Activated naive CD8-positive, alpha-beta T cell treated with anti-CD3 and anti-CD28 coated beads, Interleukin-2, amount 10 ng/mL, durations not matched to agents 7 days and 5 days (primary cell): ENCODE measurements around the gene HOXD9. TPM values are rescaled to one million over a fixed set of nuclear protein-coding genes. Genes with fewer than 3 reads are reported as not detected.

Experiments
- ATAC-seq: fragments of 150-1000 bp; cut with Tn5 transposase; one replicate; pipeline ENCODE4 v1.10.0; 2021; ENCODE audit warnings: low read depth, moderate library complexity
- POLR2A ChIA-PET: fragments of 350-600 bp; sonication (Branson Sonifier 250); formaldehyde crosslinking; loops from one replicate; lab custom pipeline; 2021; ENCODE audit warnings: antibody characterized with exemption; lab: Charles Lee
- DNase-seq: peaks from one replicate; pipeline ENCODE4 v3.0.0; 2021
- H3K27ac Mint-ChIP-seq: one replicate; pipeline ENCODE4 v1.8.0; 2022; ENCODE audit warnings: mild to moderate bottlenecking, mixed read lengths
- H3K27me3 Mint-ChIP-seq: one replicate; pipeline ENCODE4 v1.8.0; 2022; ENCODE audit warnings: mild to moderate bottlenecking, moderate library complexity, mixed read lengths
- H3K36me3 Mint-ChIP-seq: one replicate; pipeline ENCODE4 v1.8.0; 2021; ENCODE audit warnings: mild to moderate bottlenecking, mixed read lengths
- H3K4me1 Mint-ChIP-seq: one replicate; pipeline ENCODE4 v1.8.0; 2021; ENCODE audit warnings: mixed read lengths
- H3K4me3 Mint-ChIP-seq: one replicate; pipeline ENCODE4 v1.8.0; 2022; ENCODE audit warnings: mild to moderate bottlenecking, moderate library complexity, mixed read lengths
- H3K9me3 Mint-ChIP-seq: one replicate; pipeline ENCODE4 v1.8.0; 2021; ENCODE audit warnings: mixed read lengths
- total RNA-seq, 2 experiments: library from RNA; stranded (reverse); gene quantifications; one replicate each; pipeline ENCODE4 v1.2.3, GENCODE V29; 2021

Gene HOXD9
- total RNA-seq, 2 experiments from 2014 or later, result not detected

DNA sequence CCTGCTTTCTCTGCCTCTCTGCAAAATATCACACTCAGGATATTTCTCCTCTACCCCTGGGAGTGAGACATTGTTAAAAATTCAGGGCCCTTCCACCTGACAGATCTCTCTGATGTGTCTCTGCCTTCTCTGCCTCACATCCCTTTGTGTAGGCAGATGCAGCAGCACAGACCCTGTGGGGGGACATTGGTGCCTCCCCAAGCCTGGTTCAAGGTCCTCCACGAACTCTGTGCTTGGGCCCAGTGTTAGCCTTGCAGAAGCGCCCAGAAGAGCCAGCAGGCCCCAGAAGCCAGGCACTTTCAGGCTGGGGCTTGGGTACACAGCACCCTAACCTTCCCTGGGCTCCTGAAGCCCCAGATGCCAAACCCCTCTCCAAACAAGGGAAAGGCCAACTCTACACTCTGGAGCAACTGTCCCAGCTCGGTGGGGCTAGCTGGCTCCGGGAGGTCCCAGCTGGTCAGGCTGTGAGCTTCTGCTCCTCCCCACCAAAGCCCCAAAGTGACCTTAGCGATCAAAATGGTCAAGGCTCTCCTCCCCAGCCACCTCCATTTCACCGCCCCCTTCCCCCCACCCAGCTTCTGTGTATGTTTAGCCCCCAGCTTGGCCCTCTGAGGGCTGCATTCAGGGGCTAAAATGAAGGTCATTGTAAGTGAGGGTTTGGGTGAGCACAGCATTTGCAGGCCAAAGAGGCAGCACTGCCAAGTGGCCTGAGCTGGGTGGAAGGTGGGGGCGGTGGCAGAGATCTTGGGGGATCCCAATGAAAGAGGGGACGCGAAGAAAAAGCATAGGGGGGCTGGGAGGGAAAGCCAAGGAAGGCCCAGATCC is 2.6 kb downstream of the HOXD9 start:
- Mint-ChIP-seq H3K27me3 (peaks cover 79% of the 10 kb centered on the region), H3K27ac (no peak overlapping the region), H3K9me3 (no peaks in the 10 kb centered on the region), H3K4me3 (no peak overlapping the region), H3K36me3 (no peaks in the 10 kb centered on the region), H3K4me1 (peaks cover 12% of the 10 kb centered on the region)
- no peak for DNase-seq
- ATAC-seq, result no peak
- POLR2A ChIA-PET, result no interaction called here

DNA sequence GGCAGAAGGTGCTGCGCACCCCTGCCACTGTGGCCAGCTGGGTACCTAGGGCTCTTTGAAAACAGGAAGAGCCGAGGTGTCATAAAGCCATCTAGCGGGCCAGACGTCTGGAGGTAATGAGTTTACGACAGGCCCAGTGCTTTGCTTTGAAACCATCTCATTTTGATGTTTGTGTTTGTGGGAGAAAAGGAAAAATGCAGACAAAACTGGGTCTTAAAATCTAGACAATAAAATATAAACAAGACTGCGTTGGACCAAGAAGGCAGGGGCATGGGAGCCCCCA is 3.2 kb downstream of the HOXD9 start:
- Mint-ChIP-seq H3K27me3 (peaks cover 75% of the 10 kb centered on the region), H3K4me1 (peaks cover 12% of the 10 kb centered on the region), H3K4me3 (no peak overlapping the region), H3K36me3 (no peaks in the 10 kb centered on the region), H3K9me3 (no peaks in the 10 kb centered on the region), H3K27ac (no peak overlapping the region)
- POLR2A ChIA-PET, result no interaction called here
- no peak for DNase-seq
- ATAC-seq, result no peak

DNA sequence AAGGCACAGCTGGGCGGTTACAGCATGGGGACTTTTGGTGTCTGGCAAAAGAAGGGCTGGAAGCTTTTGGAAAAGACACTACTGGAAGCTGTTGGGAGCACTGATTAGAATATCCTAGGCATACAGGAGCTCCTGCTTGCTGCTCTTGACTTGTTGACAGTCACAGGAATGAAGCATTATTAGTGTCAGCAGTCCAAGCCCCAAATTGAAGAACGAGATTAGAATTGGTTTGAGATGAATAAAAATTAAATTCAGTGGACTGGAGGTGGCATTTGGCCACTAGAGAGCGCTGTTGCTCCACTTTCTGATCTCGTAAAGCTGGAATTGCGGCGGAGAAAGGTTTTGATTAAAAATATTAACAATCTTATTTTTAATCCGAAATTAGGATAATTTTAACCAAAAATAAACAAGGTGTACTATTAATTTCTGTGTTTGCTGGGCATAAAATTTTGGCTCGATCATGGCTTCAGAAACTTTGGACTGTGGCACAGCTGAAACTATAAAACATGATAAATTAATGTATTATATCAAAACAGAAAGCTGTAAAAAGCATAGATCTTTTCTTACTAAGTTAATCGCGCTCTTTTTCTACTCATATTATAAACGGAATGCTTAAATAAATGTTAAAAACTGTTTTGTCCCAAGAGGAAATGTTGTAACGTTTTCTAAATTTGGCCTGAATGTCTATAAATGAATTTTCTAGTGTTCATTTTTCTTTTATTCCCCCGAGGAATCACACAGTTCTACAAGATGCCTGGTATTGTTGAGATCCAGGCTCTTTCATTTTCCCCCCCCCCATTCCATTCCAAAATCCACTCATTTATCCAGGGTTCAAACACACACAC is 4.6 kb downstream of the HOXD9 start:
- no peak for ATAC-seq
- Mint-ChIP-seq H3K4me3 (no peak overlapping the region), H3K4me1 (peaks cover 17% of the 10 kb centered on the region), H3K27me3 (peaks cover 80% of the 10 kb centered on the region), H3K27ac (no peak overlapping the region), H3K36me3 (no peaks in the 10 kb centered on the region), H3K9me3 (no peaks in the 10 kb centered on the region)
- DNase-seq, result no peak
- POLR2A ChIA-PET, result no interaction called here

DNA sequence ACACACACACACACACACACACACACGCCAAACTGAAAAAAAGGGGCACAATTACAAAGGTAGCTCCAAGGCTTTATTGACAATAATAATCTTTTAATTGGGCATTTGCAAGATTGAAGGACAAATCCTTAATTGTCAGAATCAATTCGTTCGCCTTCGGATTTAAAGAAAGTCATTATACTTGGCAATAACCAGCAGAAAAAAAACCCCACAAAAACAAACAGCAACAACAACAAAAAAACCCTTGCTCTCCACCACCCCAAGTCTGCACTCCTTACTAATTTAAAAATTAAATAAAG is 5.2 kb downstream of the HOXD9 start:
- Mint-ChIP-seq H3K4me1 (peaks cover 21% of the 10 kb centered on the region), H3K27ac (no peak overlapping the region), H3K27me3 (peaks cover 83% of the 10 kb centered on the region), H3K9me3 (no peaks in the 10 kb centered on the region), H3K36me3 (no peaks in the 10 kb centered on the region), H3K4me3 (no peak overlapping the region)
- POLR2A ChIA-PET, result no interaction called here
- DNase-seq (no peak), ATAC-seq (no peak)

DNA sequence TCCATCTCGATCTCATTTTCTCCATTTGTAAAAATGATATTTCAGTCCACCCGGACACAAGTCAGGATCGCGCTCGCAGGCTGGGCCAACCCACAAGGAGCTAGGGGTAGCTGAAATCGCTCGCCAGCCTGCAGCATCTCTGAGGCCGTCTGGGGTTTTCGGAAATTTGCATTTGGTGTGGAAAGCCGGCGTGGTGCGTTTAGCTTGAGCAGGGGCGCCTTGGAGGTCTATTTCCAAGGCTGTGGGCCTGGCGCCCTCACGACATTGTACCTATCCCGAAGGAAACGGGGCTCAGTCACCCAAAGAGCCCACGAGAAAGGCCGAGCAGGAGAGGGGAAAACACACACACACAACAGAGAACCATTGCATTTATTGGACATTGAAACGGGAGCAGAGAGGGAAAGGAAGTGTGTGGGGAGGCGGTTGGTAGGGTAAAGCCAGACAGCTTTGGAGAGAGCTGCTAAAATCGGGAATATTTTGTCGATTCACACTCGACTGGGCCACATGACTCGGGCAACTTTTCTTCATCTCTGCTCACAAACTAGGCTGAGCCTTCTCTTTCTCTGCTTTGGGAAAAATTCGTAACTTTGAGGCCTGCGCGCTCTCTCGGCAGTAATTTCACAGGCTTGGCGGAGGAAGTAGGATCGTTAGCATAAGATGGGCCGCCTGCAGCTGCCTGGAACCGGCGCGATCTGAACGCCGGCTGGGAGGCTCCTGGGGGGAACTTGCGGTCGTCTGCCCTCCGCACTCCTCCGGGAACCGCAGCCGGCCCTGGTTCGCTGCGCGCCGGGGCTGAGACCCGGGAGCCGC is 5.9 kb downstream of the HOXD9 start:
- peak overlapping the region; percentile 5 for H3K4me3 Mint-ChIP-seq
- DNase-seq (no peak), ATAC-seq (no peak)
- H3K27me3 Mint-ChIP-seq, result peaks cover 87% of the 10 kb centered on the region
- peaks cover 21% of the 10 kb centered on the region for H3K4me1 Mint-ChIP-seq
- no peaks in the 10 kb centered on the region for H3K9me3 Mint-ChIP-seq
- no peaks in the 10 kb centered on the region for H3K36me3 Mint-ChIP-seq
- POLR2A ChIA-PET, result no interaction called here
- H3K27ac Mint-ChIP-seq, result peak overlapping the region; percentile 40

DNA sequence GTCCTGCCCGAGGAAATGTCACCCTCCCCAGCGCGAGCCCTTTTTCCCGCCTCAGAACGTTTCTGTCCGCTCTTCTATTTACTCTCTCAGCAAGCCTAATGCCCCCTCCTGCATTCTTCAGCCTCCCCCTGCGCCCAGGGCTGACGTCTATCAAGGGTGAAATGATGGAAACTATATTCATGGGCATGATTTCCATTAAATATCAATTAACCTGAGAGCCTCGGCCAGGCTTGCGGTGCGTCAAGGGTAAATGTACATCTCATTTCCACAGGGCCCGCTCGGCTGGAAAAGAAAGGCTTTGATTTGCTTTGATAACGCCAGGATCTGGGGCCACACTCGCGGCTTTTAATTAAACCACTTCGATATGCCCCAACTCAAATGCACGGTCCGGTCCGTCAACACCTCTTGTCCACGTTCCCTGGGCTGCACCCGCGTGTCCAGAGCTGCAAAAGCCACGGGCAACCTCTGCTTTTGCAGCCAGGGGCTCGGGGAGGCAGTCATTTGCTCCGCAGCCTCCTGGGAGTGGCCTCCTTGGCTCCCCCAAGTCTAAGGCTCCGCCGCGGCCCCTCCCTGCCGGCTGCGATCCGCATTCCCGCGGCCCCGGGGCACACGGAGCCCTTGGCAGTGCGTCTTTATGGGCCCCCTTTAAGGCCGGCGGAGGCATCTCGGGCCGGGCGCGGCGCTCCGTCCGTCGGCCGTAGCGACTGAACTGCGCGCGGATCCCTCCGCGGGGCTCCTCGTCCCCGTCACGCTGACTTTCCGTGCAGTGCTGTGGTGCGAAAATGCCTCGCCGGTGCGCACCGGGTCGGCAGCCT is 6.7 kb downstream of the HOXD9 start, which contains the start of gene HOXD8:
Gene HOXD8 (plus strand): TSS at position 724 of the 815 bp plus-strand sequence. CDS start 662 bp downstream, outside the sequence.
- Mint-ChIP-seq H3K4me3 (peak within 1 kb of the TSS; percentile 26), H3K9me3 (no peaks in the 10 kb centered on the region), H3K4me1 (peaks cover 18% of the 10 kb centered on the region), H3K36me3 (no peaks in the 10 kb centered on the region), H3K27me3 (peaks cover 87% of the 10 kb centered on the region), H3K27ac (peak within 1 kb of the TSS; percentile 68)
- POLR2A ChIA-PET, result no interaction called here
- peak; percentile 49 for DNase-seq
- ATAC-seq, result no peak

DNA sequence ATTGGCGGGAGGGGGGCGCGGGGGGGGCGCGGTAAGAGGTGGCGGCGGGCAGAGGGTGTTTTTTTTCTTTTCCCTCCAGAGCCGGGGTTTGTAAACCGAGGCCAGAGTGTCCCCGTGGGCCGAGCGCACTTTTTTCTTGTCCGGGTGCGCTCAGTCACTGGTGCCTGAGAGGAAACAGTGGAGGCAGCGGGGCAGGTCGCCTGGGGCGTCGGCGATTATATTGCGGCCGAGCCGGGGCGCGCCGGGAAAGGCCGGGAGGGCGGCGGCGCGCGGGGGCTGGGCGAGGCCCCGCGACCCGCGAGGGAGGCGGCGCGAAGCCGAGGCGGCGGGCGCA is 7.3 kb downstream of the HOXD9 start:
- Mint-ChIP-seq H3K4me1 (peaks cover 16% of the 10 kb centered on the region), H3K9me3 (no peaks in the 10 kb centered on the region), H3K4me3 (peak overlapping the region; percentile 25), H3K27me3 (peaks cover 87% of the 10 kb centered on the region), H3K36me3 (no peaks in the 10 kb centered on the region), H3K27ac (no peak overlapping the region)
- POLR2A ChIA-PET, result no interaction called here
- ATAC-seq, result no peak
- no peak for DNase-seq

DNA sequence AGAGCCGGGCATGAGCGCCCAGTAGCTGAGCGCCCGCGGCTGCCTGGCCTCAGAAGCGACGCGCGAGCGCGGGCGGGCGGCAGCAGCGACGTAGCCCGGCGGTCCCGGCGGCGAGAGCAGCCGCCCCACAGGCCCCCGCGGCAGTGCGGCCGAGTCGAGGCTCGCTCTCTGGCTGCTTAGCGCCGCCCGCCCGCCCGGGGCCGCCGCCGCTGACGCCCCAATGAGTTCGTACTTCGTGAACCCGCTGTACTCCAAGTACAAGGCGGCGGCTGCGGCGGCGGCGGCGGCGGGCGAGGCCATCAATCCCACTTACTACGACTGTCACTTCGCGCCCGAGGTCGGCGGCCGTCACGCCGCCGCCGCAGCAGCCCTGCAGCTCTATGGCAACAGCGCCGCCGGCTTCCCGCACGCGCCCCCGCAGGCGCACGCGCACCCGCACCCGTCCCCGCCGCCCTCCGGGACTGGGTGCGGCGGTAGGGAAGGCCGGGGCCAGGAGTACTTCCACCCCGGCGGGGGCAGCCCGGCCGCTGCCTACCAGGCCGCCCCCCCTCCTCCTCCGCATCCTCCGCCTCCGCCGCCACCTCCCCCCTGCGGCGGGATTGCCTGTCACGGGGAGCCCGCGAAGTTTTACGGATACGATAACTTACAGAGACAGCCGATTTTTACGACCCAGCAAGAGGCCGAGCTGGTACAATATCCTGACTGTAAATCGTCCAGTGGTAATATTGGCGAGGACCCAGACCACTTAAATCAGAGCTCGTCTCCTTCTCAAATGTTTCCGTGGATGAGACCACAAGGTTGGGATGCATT is 7.8 kb downstream of the HOXD9 start:
- H3K27ac Mint-ChIP-seq, result peak overlapping the region; percentile 68
- H3K4me1 Mint-ChIP-seq, result peaks cover 17% of the 10 kb centered on the region
- H3K9me3 Mint-ChIP-seq, result no peaks in the 10 kb centered on the region
- ATAC-seq (no peak), DNase-seq (peak; percentile 53)
- H3K36me3 Mint-ChIP-seq, result no peaks in the 10 kb centered on the region
- peak overlapping the region; percentile 26 for H3K4me3 Mint-ChIP-seq
- POLR2A ChIA-PET, result no interaction called here
- peaks cover 87% of the 10 kb centered on the region for H3K27me3 Mint-ChIP-seq

DNA sequence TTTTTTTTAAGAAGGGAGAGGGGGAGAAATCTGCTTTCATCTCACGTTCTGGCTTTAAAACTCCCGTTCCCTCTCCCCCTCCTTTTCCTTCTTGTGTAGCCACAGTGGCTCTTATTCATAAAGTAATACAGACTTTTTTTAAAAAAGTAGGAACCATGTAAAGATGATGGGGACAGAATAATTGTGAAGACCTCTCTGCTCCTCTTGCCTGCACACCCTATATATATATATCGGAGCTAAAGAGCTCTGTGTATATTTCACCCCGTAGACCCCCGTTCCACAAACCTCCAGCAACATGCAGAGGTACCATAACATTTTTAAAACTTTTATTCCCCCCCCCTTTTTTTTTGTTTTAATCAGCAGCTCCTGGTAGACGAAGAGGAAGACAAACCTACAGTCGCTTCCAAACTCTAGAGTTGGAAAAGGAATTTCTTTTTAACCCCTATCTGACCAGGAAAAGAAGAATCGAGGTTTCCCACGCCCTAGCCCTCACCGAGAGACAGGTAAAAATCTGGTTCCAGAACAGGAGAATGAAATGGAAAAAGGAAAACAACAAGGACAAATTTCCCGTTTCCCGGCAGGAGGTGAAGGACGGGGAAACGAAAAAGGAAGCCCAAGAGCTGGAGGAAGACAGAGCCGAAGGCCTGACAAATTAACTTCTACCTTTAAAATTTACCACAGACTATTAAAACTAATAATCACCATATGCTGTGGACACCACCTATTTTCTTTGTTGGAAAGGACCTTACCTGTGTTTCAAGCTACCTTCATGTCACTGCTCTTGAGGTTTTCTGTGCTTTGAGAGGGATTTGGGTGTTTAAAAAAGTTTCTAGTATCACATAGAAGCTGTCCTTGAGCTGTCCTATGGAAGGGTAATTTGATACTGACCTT is 8.7 kb downstream of the HOXD9 start:
- Mint-ChIP-seq H3K9me3 (no peaks in the 10 kb centered on the region), H3K27me3 (peaks cover 87% of the 10 kb centered on the region), H3K27ac (peak overlapping the region; percentile 57), H3K4me1 (peaks cover 25% of the 10 kb centered on the region), H3K36me3 (peaks cover 3% of the 10 kb centered on the region), H3K4me3 (peak overlapping the region; percentile 26)
- POLR2A ChIA-PET, result interaction anchor here (0.6 kb wide), 1 partner anchor 26 kb away, joined by 4 read pairs; no protein-coding TSS in a partner anchor
- DNase-seq (no peak), ATAC-seq (no peak)

DNA sequence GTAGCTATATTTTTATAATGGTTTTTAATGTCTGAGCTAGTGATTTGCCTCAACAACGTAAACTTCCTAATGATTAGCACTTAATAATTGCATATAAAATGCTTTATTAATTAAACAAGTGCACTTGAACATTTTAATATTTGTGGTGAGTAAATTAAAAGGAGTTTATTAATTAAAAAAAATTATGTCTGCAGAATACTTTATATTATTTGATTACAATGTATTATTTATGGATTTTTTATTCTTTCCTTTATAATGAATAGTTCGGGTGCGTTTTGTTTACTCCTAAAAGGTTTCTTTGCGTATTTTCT is 9.3 kb downstream of the HOXD9 start:
- Mint-ChIP-seq H3K27ac (no peak overlapping the region), H3K9me3 (no peaks in the 10 kb centered on the region), H3K36me3 (peaks cover 3% of the 10 kb centered on the region), H3K27me3 (peaks cover 85% of the 10 kb centered on the region), H3K4me1 (peaks cover 25% of the 10 kb centered on the region), H3K4me3 (peak overlapping the region; percentile 74)
- ATAC-seq, result no peak
- POLR2A ChIA-PET, result no interaction called here
- no peak for DNase-seq

DNA sequence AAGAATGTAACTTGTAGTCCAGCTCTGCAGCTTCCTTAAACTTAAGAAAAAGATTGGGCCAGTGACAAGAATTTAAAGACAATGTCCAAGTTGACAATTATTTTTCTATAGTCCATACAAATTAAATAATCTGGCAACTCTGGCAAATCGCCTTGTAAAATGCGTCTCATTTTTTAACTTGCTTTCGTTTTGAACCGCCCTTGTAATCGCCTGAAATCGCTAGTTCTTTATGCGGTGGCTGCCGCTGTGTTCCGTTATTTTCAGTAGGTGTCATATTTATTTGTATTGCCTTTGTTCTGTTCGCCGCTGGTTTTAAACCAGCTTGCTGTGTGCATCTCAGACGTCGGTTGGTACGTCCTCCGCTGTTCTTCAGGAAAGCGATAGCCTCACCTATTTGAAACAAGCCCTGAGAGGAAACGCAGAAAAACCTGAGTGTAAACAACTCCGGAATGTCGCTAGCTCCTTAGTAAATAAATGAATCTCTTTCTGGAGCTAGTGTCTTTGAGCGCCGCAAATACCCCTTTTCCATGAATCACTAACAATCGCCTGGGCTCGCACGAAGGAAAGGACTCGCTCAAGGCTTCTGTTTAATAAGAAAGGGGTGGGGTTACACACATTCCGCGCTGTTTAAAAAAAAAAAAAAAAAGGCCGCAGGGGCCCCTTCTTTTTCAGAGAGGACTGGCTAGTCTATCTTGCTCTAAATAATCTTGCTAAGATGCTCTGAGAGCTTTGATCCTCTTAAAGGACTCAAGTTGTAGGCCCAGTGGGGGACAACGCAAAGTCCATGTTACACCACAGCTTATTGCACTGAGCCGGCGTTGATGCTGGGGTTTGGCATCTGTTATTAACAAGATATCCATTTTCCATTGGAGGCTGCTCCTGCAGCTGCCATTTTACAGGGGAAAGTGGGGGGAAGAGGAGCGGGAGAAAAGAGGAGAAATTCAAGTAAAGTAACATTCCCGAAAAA is 10.0 kb downstream of the HOXD9 start:
- no peak for DNase-seq
- Mint-ChIP-seq H3K4me1 (peaks cover 25% of the 10 kb centered on the region), H3K36me3 (peaks cover 3% of the 10 kb centered on the region)

More for the DNA sequence above, 10.0 kb downstream of the HOXD9 start:
- Mint-ChIP-seq H3K27ac (no peak overlapping the region), H3K9me3 (no peaks in the 10 kb centered on the region), H3K4me3 (peak overlapping the region; percentile 74), H3K27me3 (peaks cover 85% of the 10 kb centered on the region)
- ATAC-seq, result no peak
- POLR2A ChIA-PET, result interaction anchor here (0.7 kb wide), 1 partner anchor 1204 kb away, joined by 3 read pairs; no protein-coding TSS in a partner anchor
